HepG2 (cell line): ENCODE data around the gene HLCS. TPM values are rescaled to one million over a fixed set of nuclear protein-coding genes. Genes with fewer than 3 reads are reported as not detected.

Experiments used
- CEBPB ChIP-seq: IDR thresholded peaks from 2 replicates; pipeline ENCODE4 v1.6.1; 2011; ENCODE audit warnings: low read depth, low read length, improper control_type of control experiment, borderline replicate concordance
- HNF4A ChIP-seq: sonication (generic); formaldehyde crosslinking; IDR thresholded peaks from 2 replicates; pipeline ENCODE4 v1.4.0; 2020; ENCODE audit warnings: missing genetic modification reagents
- KMT2B ChIP-seq: IDR thresholded peaks from 2 replicates; pipeline ENCODE4 v1.6.1; 2016; ENCODE audit warnings: missing genetic modification reagents, missing compliant biosample characterization
- MIER2 ChIP-seq: IDR thresholded peaks from 2 replicates; pipeline ENCODE4 v1.6.1; 2016; ENCODE audit warnings: missing biosample characterization, missing genetic modification reagents
- MIER3 ChIP-seq: IDR thresholded peaks from 2 replicates; pipeline ENCODE4 v1.6.1; 2016; ENCODE audit warnings: missing compliant biosample characterization, borderline replicate concordance
- NCOA1 ChIP-seq: sonication (generic); formaldehyde crosslinking; IDR thresholded peaks from 2 replicates; pipeline ENCODE4 v1.9.0; 2021; ENCODE audit warnings: missing genetic modification reagents
- NFYB ChIP-seq: sonication (generic); formaldehyde crosslinking; IDR thresholded peaks from 2 replicates; pipeline ENCODE4 v1.4.0; 2020; ENCODE audit warnings: missing genetic modification reagents
- NKX3-1 ChIP-seq: sonication (generic); formaldehyde crosslinking; IDR thresholded peaks from 2 replicates; pipeline ENCODE4 v1.5.0; 2020; ENCODE audit warnings: missing genetic modification reagents
- PCBP1 ChIP-seq: fragments of 200-400 bp; formaldehyde crosslinking; IDR thresholded peaks from 2 replicates; pipeline ENCODE4 v1.6.1; 2017; ENCODE audit warnings: mild to moderate bottlenecking, low read depth, low read length, borderline replicate concordance
- PLSCR1 ChIP-seq: sonication (generic); formaldehyde crosslinking; IDR thresholded peaks from 2 replicates; pipeline ENCODE4 v1.5.0; 2020; ENCODE audit warnings: missing genetic modification reagents, mild to moderate bottlenecking, borderline replicate concordance
- PRMT3 ChIP-seq: sonication (generic); formaldehyde crosslinking; IDR thresholded peaks from 2 replicates; pipeline ENCODE4 v1.8.1; 2022; ENCODE audit warnings: low read depth, mild to moderate bottlenecking, moderate library complexity, missing genetic modification reagents, borderline replicate concordance
- SATB2 ChIP-seq: sonication (generic); formaldehyde crosslinking; IDR thresholded peaks from 2 replicates; pipeline ENCODE4 v1.5.0; 2020; ENCODE audit warnings: missing genetic modification reagents
- SP140L ChIP-seq: sonication (generic); formaldehyde crosslinking; IDR thresholded peaks from 2 replicates; pipeline ENCODE4 v1.4.0; 2020; ENCODE audit warnings: missing genetic modification reagents, borderline replicate concordance
- TERF1 ChIP-seq: sonication (generic); formaldehyde crosslinking; IDR thresholded peaks from 2 replicates; pipeline ENCODE4 v1.8.0; 2022; ENCODE audit warnings: mild to moderate bottlenecking, missing genetic modification reagents, moderate library complexity
- TP53 ChIP-seq: sonication (generic); formaldehyde crosslinking; conservative IDR thresholded peaks from 2 replicates; pipeline ENCODE4 v1.4.0; 2020; ENCODE audit warnings: missing genetic modification reagents
- ZNF230 ChIP-seq: sonication (generic); formaldehyde crosslinking; IDR thresholded peaks from 2 replicates; pipeline ENCODE4 v1.4.0; 2020; ENCODE audit warnings: mild to moderate bottlenecking, missing genetic modification reagents
- ZNF3 ChIP-seq: IDR thresholded peaks from 2 replicates; pipeline ENCODE4 v1.7.0; 2017; ENCODE audit warnings: inconsistent platforms
- ZNF891 ChIP-seq: sonication (generic); formaldehyde crosslinking; IDR thresholded peaks from 2 replicates; pipeline ENCODE4 v1.5.0; 2020; ENCODE audit warnings: mild to moderate bottlenecking, missing genetic modification reagents
- polyA plus RNA-seq, 8 experiments: library from polyadenylated mRNA; depleted of rRNA in 3 of 8; stranded (reverse) in 7 of 8; unstranded in 1 of 8; fragments of >200 nt; fragmentation: Illumina TruSeq in 4 of 8; extraction: Trizol in 4 of 8; gene quantifications; 2 replicates each; pipeline versions ENCODE4 v1.2.1 to v1.2.3, GENCODE V29; 2011 to 2016; ENCODE audit warnings: low read depth in 4 of 8, missing spikeins in 1 of 8, mixed read lengths in 1 of 8; ENCODE audit not compliant: insufficient read depth in 1 of 8
- total RNA-seq, 5 experiments: library from RNA; depleted of rRNA; stranded (reverse); fragments of >200 nt; fragmentation: Illumina TruSeq; extraction: Trizol; gene quantifications; 2 replicates each; pipeline ENCODE4 v1.2.3, GENCODE V29; 2016; ENCODE audit warnings: low read depth in 1 of 5
- TF ChIP-seq, protein P1 (sequence below): IDR thresholded peaks from 2 replicates; pipeline ENCODE4 v1.6.1; 2016; ENCODE audit warnings: missing compliant biosample characterization, missing genetic modification reagents, borderline replicate concordance

The HLCS gene
- total and polyA plus RNA-seq, 2 of the 13 experiments (the other 11 are each of a cell fraction or from before 2014, with no cell fraction given), result 7.9 to 12.3 TPM

DNA sequence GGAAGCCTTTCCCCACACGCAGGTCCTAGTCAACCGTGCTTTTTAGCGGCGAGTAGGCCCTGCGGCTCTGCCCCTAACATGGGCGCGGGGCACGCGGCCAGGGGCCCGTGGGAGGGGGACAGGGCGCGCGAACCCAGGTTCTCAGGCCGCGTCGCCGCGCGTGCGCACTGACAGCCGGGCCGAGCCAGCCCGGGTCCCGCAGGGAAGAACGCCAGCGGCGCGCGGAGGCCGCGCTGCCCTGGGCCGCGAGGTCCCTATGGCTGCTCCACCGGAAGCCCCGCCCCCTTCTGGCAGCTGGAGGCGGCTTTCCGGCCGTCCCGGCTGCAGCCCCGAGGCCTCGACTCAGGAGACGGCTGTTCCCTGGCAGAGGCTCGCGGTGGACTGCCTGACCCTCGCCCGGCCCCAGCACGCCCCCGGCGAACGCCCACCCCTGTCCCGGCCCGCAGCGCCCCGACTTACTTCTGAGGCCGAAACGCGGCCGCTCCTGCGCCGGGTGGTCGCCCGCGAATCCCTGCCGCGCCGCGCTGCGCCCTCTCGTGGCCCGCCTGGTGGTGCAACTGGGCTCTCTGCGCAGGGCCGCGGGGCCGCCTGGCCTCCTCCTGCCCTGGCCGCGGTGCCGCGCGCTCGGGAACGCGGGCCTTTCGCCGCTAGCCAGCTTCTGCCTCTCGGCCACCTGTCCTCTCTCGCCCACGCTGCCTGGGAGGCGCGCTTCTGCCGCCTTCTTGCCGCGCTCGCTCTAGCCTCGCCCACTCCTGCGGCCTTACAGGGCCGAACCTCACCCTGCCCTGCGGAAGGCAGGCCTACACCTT is 23.4 kb upstream of the HLCS start (continued):
- TF ChIP-seq TERF1 (CRISPR knock-in tag), result no peak
- TF ChIP-seq SATB2 (CRISPR knock-in tag), result no peak; the same call in none of the 2 replicates
- no peak; the same call in none of the 2 replicates for TF ChIP-seq PLSCR1 (CRISPR knock-in tag)
- peak; percentile 15; the same call in 1 of the 2 replicates for TF ChIP-seq ZNF891 (CRISPR knock-in tag)
- 0 out of 2 replicates have a peak, but pooled peaks have one; percentile 35 for TF ChIP-seq TP53 (CRISPR knock-in tag)
- peak; percentile 87; the same call in 1 of the 2 replicates for TF ChIP-seq NKX3-1 (CRISPR knock-in tag)
- TF ChIP-seq SP140L (CRISPR knock-in tag), result no peak
- TF ChIP-seq PRMT3, result peak; percentile 63; the same call in 1 of the 2 replicates
- no peak for TF ChIP-seq PCBP1
- TF ChIP-seq NFYB (CRISPR knock-in tag), result peak; percentile 72
- TF ChIP-seq, protein P1, sequence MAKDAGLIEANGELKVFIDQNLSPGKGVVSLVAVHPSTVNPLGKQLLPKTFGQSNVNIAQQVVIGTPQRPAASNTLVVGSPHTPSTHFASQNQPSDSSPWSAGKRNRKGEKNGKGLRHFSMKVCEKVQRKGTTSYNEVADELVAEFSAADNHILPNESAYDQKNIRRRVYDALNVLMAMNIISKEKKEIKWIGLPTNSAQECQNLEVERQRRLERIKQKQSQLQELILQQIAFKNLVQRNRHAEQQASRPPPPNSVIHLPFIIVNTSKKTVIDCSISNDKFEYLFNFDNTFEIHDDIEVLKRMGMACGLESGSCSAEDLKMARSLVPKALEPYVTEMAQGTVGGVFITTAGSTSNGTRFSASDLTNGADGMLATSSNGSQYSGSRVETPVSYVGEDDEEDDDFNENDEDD (CRISPR knock-in tag), result peak; percentile 90
- no peak; the same call in 1 of the 2 replicates for TF ChIP-seq CEBPB
- TF ChIP-seq MIER2 (CRISPR knock-in tag), result no peak
- TF ChIP-seq NCOA1 (CRISPR knock-in tag), result no peak; the same call in 1 of the 2 replicates
- peak; percentile 60 for TF ChIP-seq KMT2B (CRISPR knock-in tag)
- no peak for TF ChIP-seq HNF4A
- TF ChIP-seq ZNF3, result no peak; the same call in 1 of the 2 replicates
- no peak for TF ChIP-seq ZNF230 (CRISPR knock-in tag)
- TF ChIP-seq MIER3, result no peak; the same call in 1 of the 2 replicates
